Peyer's patch (tissue), 4 donors: ENCODE measurements around the gene GPD2. TPM values are rescaled to one million over a fixed set of nuclear protein-coding genes. Genes with fewer than 3 reads are reported as not detected.

Experiments
- DNase-seq, 3 donors: peaks; one replicate each; pipeline ENCODE4 v3.0.0-alpha.2; 2017 to 2019
- H3K27ac ChIP-seq, 4 donors: fragments of 200-600 bp; sonication (generic); one replicate each; pipeline ENCODE4 v1.5.1; 2016 to 2019
- H3K27me3 ChIP-seq, 2 donors: fragments of 200-600 bp; sonication (generic); one replicate each; pipeline ENCODE4 v1.5.1; 2019
- H3K36me3 ChIP-seq, 3 donors: fragments of 200-600 bp; sonication (generic); one replicate each; pipeline ENCODE4 v1.5.1; 2016 to 2019
- H3K4me1 ChIP-seq, 4 donors: fragments of 200-600 bp; sonication (generic); one replicate each; pipeline ENCODE4 v1.5.1; 2016 to 2019
- H3K4me3 ChIP-seq, 4 donors: fragments of 200-600 bp; sonication (generic); 1 replicate in 3 of 4; 2 replicates in 1 of 4; pipeline ENCODE4 v1.5.1; 2016 to 2019; ENCODE audit warnings: mild to moderate bottlenecking in 1 of 4
- H3K9me3 ChIP-seq, 4 donors: fragments of 200-600 bp; sonication (generic); one replicate each; pipeline ENCODE4 v1.5.1; 2016 to 2019; ENCODE audit warnings: mild to moderate bottlenecking in 1 of 4
- CTCF ChIP-seq, 6 experiments: fragments of 450-650 bp in 4 of 6; fragments of 200-600 bp in 2 of 6; sonication (generic) in 1 of 6; IDR thresholded peaks; one replicate each; pipeline ENCODE4 v1.5.1; 2017 to 2019; ENCODE audit warnings: antibody characterized with exemption in 6 of 6, mild to moderate bottlenecking in 3 of 6, moderate library complexity in 1 of 6
- POLR2A ChIP-seq, 2 donors: fragments of 450-650 bp; IDR thresholded peaks; one replicate each; pipeline ENCODE4 v1.5.1; 2017; ENCODE audit warnings: antibody characterized with exemption in 2 of 2, mild to moderate bottlenecking in 2 of 2, moderate library complexity in 2 of 2
- total RNA-seq, 4 donors: library from RNA; depleted of rRNA; stranded (reverse); fragments of >200 nt; gene quantifications; one replicate each; pipeline ENCODE4 v1.1.0, GENCODE V29; 2016

GPD2 gene
- total RNA-seq, 4 donors from 2014 or later, result 50.3 to 125 (median 83.4) TPM

- no peaks in the 10 kb centered on the region for H3K4me1 ChIP-seq
- no peak for TF ChIP-seq POLR2A (IDR thresholded peaks at IDR 0.05)
- no peak for TF ChIP-seq CTCF (IDR thresholded peaks at IDR 0.05)
- DNase-seq, result no peak
- no peak overlapping the region for H3K27ac ChIP-seq
- H3K27me3 ChIP-seq, result no peaks in the 10 kb centered on the region
- H3K9me3 ChIP-seq, result no peaks in the 10 kb centered on the region
- H3K4me3 ChIP-seq, result no peak overlapping the region
- H3K36me3 ChIP-seq, result no peaks in the 10 kb centered on the region
Observed at GRCh38 chr2:156505696-156506095, 69.5 kb downstream of the GPD2 start.

DNA sequence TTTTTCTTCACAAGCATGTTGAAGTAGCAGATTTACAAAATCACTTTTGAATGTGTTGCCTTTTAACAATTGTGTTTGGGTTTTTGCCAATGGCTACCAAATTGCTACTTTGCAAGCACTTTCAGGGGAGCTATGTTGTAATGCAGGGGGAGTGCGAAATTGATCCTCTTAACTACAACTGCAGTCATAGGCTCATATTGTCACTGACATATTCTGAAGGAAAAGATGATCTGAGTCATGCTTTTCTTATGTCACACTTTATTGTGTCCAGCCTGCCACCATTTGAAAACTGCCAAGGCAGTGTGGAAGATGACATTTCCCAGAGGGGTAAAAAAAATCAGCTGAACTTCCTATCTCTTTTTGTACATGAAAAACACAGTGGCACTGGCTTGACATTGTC lies 74.9 kb downstream of the GPD2 start:
- TF ChIP-seq CTCF (IDR thresholded peaks at IDR 0.05), result no peak
- TF ChIP-seq POLR2A (IDR thresholded peaks at IDR 0.05), result no peak
- Histone ChIP-seq H3K4me3 (no peak overlapping the region), H3K9me3 (no peaks in the 10 kb centered on the region)

GRCh38 chr2:156511803-156512202 lies 75.6 kb downstream of the GPD2 start:
- H3K4me3 ChIP-seq, result no peak overlapping the region
- H3K36me3 ChIP-seq, result peaks cover 0 to 27% (median 0%) of the 10 kb centered on the region in 3 donors
- no peaks in the 10 kb centered on the region for H3K27me3 ChIP-seq
- DNase-seq, result no peak
- H3K9me3 ChIP-seq, result no peaks in the 10 kb centered on the region
- no peaks in the 10 kb centered on the region for H3K4me1 ChIP-seq
- TF ChIP-seq POLR2A (IDR thresholded peaks at IDR 0.05) (no peak), CTCF (IDR thresholded peaks at IDR 0.05) (no peak)
- H3K27ac ChIP-seq, result no peak overlapping the region

More for the DNA sequence above, 74.9 kb downstream of the GPD2 start:
- peaks cover 0 to 23% (median 0%) of the 10 kb centered on the region in 3 donors for H3K36me3 ChIP-seq
- no peak for DNase-seq
- H3K4me1 ChIP-seq, result no peaks in the 10 kb centered on the region
- H3K27me3 ChIP-seq, result no peaks in the 10 kb centered on the region
- no peak overlapping the region for H3K27ac ChIP-seq

DNA sequence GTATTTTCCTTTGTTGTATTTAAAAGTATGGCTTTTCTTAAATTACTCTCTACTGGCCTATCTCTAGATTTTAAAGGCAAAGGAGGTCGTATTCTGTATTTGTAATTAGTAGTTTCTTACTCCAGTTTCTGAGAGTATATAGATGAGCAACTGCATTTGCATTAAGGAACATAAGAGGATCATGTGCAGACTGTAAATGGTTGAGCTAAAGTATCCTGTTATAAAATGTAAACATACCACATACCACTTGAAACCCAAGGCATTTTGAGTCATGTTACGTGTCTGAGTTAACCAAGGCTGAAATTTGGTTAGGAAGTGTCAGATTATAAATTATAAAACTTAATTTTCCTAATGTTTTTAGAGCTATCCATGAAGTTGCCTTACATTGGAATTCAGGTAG lies 76.3 kb downstream of the GPD2 start:
- H3K4me1 ChIP-seq, result no peaks in the 10 kb centered on the region
- no peaks in the 10 kb centered on the region for H3K27me3 ChIP-seq
- TF ChIP-seq POLR2A (IDR thresholded peaks at IDR 0.05) (no peak), CTCF (IDR thresholded peaks at IDR 0.05) (no peak)
- no peak overlapping the region for H3K27ac ChIP-seq
- no peak for DNase-seq
- no peaks in the 10 kb centered on the region for H3K9me3 ChIP-seq
- no peak overlapping the region for H3K4me3 ChIP-seq
- H3K36me3 ChIP-seq, result peaks cover 0 to 27% (median 0%) of the 10 kb centered on the region in 3 donors

DNA sequence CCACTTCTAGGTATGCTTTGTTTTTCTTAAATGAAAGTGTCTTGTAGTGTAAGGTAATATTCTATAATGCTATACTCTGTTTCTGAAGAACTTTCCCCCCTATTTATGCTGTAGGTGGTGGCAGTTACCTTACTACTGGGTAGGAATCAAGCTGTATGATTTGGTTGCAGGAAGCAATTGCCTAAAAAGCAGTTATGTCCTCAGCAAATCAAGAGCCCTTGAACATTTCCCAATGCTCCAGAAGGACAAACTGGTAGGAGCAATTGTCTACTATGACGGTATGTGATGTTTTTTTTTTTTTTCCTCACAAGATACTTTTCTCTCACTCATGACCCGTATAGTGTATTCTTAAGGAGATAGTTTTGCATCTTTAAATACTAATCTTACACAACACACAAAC lies 77.0 kb downstream of the GPD2 start:
- Histone ChIP-seq H3K36me3 (peaks cover 0 to 27% (median 0%) of the 10 kb centered on the region in 3 donors), H3K27me3 (no peaks in the 10 kb centered on the region), H3K4me1 (no peaks in the 10 kb centered on the region), H3K9me3 (no peaks in the 10 kb centered on the region), H3K4me3 (no peak overlapping the region), H3K27ac (no peak overlapping the region)
- no peak for DNase-seq
- TF ChIP-seq POLR2A (IDR thresholded peaks at IDR 0.05) (no peak), CTCF (IDR thresholded peaks at IDR 0.05) (no peak)

DNA sequence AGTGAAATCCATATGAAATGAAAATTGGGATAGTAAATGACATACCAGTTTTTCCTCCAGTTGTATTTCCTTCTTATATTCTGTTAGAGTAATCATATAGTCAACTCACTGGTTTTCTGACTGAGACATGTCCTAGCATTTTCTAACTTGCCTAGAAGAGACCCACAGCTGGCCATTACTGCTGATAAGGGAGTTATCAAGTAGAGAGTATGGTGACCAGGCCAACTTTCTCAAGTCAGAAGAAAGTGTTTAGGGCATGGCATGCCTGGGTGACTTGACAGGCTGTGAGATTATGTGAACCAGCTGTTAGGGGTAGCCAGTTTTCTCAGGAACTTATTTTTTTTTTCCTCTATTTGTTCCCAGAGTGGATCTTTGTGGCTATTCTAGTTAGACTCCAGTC lies 81.2 kb downstream of the GPD2 start:
- Histone ChIP-seq H3K9me3 (no peaks in the 10 kb centered on the region), H3K27ac (no peak overlapping the region), H3K27me3 (no peaks in the 10 kb centered on the region), H3K36me3 (peaks cover 0 to 24% (median 0%) of the 10 kb centered on the region in 3 donors), H3K4me3 (no peak overlapping the region), H3K4me1 (no peaks in the 10 kb centered on the region)
- no peak for DNase-seq
- TF ChIP-seq CTCF (IDR thresholded peaks at IDR 0.05), result no peak
- TF ChIP-seq POLR2A (IDR thresholded peaks at IDR 0.05), result no peak
